ENCODE results near the gene CPHXL2.

CPHXL2 gene
- 0 reads per million in 2 experiments for total RNA-seq

DNA sequence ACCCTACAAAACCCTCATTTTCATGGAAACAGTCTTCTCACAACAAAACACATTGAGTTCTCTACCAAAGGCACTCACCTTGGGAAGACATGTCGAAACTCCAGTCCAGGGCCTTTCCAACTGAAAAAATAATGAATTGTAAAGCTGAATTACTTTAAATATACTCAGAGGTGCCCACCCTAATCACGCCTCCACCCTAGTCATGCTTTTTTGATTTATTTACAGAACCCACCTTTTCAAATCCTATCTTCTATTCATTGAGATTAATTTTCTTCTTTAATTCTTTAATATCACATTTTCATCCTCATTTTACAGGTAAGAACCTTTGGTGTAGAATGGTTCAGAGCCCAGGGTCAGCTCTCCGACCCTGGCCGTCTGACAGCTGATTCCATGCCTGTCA, at the start of gene CPHXL2:
Gene CPHXL2 (minus strand): TSS at position 101 of the 400 bp plus-strand sequence. CDS start 10 bp downstream, at position 91.
- DNase-seq (ENCODE audit: low read depth) = no peak

DNA sequence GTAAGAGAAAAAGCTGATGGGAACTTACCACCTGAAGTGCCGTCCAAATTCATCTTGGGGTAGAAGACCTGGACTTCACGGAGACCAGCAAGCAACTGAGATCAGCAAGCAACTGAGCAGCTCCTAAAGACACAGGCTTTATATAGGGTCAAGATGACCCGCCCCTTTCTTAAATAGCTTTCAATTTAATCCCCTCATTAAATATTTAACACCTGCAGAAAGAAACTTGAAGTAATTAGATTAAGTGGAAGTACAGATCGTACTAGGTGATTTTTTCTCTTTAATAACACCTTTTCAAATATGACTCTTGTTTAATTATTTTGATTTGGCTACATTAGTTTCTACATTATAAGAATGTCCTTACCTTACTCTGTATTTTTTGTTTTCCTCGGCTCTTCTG, 49.6 kb upstream of the CPHXL2 start, which contains the start of gene CPHXL:
Gene CPHXL (minus strand): TSS at position 101 of the 400 bp plus-strand sequence. CDS start 48 bp downstream, at position 53.
- no peak for DNase-seq (ENCODE audit: low read depth)

DNA sequence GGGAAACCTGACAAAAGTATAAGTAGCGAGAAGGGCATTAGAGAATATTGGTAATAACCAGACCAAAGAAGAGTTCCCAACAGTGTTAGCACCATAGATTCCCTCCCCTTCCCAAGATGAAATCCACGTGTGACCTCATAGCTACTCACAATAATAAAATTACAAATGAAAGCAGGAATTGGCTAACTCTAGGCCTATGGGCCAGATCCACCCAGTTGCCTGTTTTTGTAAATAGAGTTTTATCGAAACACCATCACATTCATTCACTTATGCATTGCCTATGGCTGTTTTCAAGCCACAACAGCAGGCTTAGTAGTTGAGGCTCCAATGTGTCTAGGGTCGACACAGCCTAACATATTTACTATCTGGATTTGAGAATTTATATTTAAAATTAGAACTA, 41.6 kb upstream of the CPHXL2 start:
- DNase-seq (ENCODE audit: low read depth) = no peak

GRCh38 chr16:75714661-75715060, 37.9 kb upstream of the CPHXL2 start:
- no peak for DNase-seq (ENCODE audit: low read depth)

DNA sequence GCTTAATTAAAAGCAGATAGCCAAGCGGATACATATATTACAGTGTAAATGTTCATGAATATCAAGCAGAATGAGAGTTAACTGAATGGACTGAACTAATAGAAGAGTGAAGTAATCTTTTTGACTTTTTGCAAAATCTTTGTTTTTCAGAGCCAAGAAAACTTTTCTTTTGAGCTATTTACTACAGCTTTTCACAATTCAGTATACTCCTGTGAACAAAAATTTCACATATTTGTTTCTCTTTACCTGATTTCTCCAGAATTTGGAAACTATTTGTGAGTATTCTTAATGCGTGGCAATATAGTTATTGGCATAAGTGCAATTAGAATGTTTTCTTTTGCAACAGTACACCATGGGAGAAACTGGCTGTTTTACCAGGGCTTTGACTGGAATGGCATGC, 33.5 kb upstream of the CPHXL2 start:
- no peak for DNase-seq (ENCODE audit: low read depth)

GRCh38 chr16:75703306-75703705, 26.5 kb upstream of the CPHXL2 start:
- DNase-seq (ENCODE audit: low read depth) = no peak

DNA sequence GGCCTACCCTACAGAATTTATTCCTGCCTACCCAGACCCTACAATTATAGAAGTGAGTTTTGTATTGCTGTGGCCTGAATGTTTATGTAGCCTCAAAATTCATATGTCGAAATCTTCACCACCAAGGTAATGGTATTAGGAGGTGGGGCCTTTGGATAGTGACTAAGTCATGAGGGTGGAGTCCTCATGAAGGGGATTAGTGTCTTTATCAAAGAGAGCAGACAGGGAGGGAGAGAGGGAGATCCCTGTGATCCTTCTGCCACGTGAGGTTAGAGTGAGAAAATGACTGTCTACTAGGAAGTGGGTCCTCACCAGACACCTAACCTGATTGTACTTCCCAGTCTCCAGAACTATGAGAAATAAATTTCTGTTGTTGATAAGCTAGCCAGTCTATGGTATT, 25.4 kb upstream of the CPHXL2 start:
- no peak for DNase-seq (ENCODE audit: low read depth)

GRCh38 chr16:75701361-75701760, 24.6 kb upstream of the CPHXL2 start, which contains the start of gene DUXB:
Gene DUXB, minus strand, starts transcription at chr16:75701461. Its CDS starts 43 bp downstream, at chr16:75701418.
- DNase-seq (ENCODE audit: low read depth) = no peak

DNA sequence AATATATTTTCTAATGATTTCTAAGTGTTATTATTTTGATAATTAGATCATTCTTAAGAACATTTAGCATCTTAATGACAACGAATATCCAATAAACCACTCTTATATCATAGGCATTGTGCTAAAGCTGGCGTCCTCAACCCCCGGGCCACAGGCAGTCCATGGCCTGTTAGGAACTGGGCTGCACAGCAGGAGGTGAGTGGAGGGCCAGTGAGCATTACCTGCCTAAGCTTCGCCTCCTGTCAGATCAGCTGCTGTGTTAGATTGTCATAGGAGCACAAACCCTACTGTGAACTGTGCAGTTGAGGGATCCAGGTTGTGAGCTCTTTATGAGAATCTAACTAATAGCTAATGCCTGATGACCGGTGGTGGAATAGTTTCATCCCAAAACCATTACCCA, 20.8 kb upstream of the CPHXL2 start:
- DNase-seq (ENCODE audit: low read depth) = no peak

DNA sequence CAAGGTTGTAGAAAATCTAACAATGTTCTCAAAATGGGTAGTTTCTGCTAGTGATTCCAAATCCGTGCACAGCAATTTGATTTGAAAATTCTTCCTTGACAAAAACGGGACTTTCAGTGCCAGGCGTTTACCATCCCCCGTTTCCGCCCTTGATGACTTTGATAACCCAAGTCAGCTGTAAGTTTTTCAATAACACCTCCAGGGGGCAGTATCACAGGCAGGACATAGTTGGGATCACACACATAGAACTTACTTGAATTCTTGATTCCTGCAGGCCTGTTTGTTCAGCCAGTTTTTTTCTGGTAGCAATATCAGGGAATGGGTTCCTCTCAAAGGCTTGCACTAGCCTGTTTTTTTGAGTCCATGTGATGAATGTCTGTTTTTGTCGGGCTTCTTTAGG, 18.9 kb upstream of the CPHXL2 start:
- no peak for DNase-seq (ENCODE audit: low read depth)

GRCh38 chr16:75687361-75687760, 10.6 kb upstream of the CPHXL2 start:
- no peak for DNase-seq (ENCODE audit: low read depth)

DNA sequence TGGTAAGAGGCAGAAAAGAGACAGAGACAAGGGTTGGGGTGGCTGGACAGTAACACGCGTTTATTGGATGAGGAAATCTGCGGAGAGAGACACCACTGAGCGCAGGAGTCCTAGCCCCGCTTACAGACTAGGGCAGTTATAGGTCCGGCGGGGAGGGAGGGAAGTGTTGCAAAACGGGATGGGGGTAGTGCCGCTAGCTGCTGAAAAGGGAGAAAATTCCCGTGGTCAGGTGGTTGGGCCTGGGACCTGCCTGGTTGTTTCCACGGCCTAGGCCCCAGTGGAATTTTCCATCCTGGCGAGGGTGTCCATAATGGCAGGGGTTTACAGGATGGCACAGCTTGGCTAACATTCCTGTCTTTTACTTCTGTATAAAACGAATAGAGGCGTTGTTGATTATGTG, 5.5 kb upstream of the CPHXL2 start:
- no peak for DNase-seq (ENCODE audit: low read depth)

- DNase-seq (ENCODE audit: low read depth) = no peak
Measured at GRCh38 chr16:75679366-75679765, 2.6 kb upstream of the CPHXL2 start.

DNA sequence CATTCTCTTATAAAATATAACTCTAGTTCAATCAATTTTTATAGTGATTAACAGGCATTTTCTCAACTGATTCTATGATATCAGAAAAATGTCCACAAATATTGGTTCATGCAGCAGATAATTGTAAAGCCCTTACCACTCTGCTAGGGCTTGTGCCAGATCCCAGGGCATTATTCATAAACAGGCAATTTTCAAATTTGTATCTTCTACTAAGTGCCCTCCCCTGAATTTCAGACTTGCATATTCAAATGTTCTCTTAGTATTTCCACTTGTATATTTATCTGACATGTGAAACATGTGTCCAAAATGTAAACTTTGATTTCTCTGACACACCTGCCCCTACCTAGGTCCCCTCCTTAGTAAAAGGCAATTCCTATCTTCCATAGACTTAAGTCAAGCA, 9.3 kb downstream of the CPHXL2 start:
- no peak for DNase-seq (ENCODE audit: low read depth)

DNA sequence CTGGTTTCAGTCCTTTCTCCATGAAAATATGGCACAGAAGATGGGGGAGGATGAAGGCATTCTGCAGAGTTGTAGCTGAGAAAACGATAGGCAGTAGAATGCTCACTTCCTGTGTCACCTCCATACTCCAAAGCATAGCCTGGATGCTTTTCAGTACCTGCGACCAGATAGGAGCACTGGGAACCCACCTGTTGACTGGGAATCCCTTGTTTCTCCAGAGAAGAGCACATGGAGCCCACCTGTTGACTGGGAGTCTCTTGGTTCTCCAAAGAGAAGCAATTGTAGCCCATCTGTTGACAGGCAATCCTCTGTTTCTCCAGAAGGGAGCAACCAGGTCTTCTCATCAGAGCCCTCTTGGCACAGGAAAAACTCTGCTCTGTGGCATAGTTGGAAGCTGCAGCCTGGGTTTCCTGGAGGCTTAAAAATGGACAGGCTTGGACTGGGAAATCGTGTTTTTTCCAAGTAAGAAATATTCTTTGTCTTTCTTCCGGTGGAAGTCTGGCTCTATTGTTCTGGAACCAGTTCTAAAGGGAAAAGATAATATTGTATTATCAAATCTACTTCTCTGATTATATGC, 16.0 kb downstream of the CPHXL2 start:
- DNase-seq (ENCODE audit: low read depth) = no peak

DNA sequence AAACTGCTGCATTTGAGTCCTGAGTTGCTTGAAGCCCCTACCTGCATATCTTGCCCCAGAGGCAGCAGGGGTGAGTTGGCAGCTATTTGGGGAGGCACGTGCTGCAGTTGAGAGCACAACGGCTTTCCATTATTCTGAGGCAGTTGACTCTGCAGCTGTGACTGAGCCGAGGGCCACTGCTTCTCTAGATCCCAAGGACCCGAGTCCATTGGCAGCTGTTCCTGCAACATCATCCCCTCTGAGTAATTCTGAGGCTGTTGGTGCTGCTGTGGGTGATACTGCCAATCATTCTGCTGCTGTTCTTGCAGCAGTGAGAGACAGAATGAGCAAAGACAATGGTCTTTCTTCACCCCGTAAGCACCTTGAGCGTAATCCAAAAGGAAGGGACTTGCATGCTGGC, 16.5 kb downstream of the CPHXL2 start:
- no peak for DNase-seq (ENCODE audit: low read depth)

DNA sequence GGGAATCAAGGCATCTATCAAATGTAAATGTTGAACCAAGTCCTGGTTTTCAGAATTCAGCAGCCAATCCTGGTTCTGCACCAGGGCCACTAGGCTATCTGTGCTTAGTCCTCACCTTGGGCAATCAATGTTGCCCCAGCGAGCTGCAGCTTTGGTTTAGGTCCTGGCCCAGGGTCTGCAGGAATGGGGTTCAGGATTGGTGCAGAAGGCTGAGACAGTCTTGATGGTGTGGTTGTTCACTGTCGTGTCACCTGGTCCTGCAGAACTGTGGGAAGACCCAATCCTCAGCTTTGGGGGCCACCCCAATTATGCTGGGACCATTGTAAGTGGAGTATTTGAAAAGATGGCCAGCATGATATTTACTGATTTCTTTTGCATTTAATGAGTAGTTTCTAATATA, 18.6 kb downstream of the CPHXL2 start:
- DNase-seq (ENCODE audit: low read depth) = no peak

DNA sequence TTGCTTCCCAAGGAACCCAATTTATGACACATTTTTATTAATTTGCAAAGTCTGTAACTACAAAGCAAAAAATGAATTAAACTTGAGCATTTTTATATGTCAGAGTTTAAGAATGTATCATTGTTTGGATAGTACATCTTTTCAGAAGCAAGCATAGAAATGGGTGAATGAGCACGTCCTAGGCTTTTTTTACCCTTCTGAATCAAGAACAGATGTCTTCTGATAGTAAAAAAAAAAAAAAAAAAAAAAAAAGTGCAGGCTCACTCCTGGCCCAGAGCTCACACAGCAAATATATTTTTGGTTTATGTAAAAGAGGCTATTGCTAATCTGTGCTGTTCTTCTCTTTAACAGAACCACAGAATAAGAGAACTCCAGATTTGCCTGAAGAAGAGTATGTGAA, 22.9 kb downstream of the CPHXL2 start:
- no peak for DNase-seq (ENCODE audit: low read depth)

GRCh38 chr16:75648265-75649076, 28.3 kb downstream of the CPHXL2 start:
- DNase-seq (ENCODE audit: low read depth) = peak; percentile 80

DNA sequence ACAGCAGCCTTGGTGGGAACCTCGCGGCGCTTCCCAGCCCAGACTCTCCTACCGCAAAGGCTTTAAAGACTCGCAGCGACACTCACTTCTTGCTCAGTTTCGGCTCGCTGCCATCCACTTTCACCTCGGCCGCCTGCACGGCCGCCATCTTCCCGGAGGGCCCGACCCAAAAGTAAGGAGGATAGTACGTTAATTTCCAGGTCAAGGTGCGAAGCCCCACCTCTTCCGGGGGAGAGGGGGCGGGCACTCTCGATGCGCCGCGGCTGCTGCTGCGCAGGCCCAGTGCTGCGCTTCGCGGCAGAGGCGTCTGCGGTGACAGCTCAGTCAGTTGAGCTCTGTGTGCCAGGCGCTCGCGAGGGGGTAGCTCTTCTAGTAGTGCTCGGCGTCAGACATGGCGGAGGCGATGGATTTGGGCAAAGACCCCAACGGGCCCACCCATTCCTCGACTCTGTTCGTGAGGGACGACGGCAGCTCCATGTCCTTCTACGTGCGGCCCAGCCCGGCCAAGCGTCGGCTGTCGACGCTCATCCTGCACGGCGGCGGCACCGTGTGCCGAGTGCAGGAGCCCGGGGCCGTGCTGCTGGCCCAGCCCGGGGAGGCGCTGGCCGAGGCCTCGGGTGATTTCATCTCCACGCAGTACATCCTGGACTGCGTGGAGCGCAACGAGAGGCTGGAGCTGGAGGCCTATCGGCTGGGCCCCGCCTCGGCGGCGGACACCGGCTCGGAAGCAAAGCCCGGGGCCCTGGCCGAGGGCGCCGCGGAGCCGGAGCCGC, 29.1 kb downstream of the CPHXL2 start, which contains the start of the genes KARS1 and TERF2IP:
Gene KARS1 (minus strand): TSS at position 174 of the 773 bp plus-strand sequence. CDS start 26 bp downstream, at position 148.
Gene TERF2IP (plus strand): TSS at position 282 of the 773 bp plus-strand sequence. CDS start 110 bp downstream, at position 392.
- DNase-seq (ENCODE audit: low read depth) = peak; percentile 92

- no peak for DNase-seq (ENCODE audit: low read depth)
Measured at GRCh38 chr16:75647112-75647491, 29.7 kb downstream of the CPHXL2 start.

- DNase-seq (ENCODE audit: low read depth) = no peak
Measured at GRCh38 chr16:75644240-75645012, 32.4 kb downstream of the CPHXL2 start.

All from T follicular helper cell (primary cell).